Dermis blood vessel endothelial cell (primary cell): ENCODE results near the gene ENPP5. TPM values are rescaled to one million over a fixed set of nuclear protein-coding genes. Genes with fewer than 3 reads are reported as not detected.
"Not testable (repeated sequence)": the region's sequence is repeated elsewhere in the genome, so short reads cannot be mapped to it uniquely, and the experiment has no call there.

Experiments used
- DNase-seq: peaks from one replicate; pipeline ENCODE4 v3.0.0; 2010
- total RNA-seq: library from RNA; depleted of rRNA; stranded (reverse); fragments of >200 nt; gene quantifications from 2 replicates; pipeline ENCODE4 v1.2.3, GENCODE V29; 2014

Gene ENPP5
- total RNA-seq, 1 donor from 2014 or later: 0.17 TPM

- no peak for DNase-seq
These were observed 1.4 kb upstream of the ENPP5 start for GRCh38 chr6:46172176-46172575.

GRCh38 chr6:46160102-46160501, 10.7 kb downstream of the ENPP5 start:
- DNase-seq: no peak

DNA sequence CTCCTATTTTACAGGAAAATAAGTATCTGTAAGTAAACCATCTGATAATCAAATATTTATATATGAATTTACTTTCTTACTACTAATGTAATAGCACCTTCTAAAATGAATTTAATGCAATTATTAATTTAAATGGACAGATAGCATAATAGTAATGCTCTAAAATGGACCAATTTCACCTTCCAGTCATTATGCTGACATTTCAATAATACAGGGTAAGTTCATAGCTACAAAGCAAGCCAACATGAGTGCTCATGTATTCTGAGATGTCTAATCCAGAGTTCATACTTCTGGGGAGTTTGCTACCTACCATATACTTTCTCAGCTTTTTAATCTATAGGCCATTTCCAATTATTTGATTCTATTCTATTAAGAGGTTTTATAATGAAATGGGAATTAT, 11.6 kb downstream of the ENPP5 start:
- DNase-seq: no peak

GRCh38 chr6:46156701-46157100, 14.1 kb downstream of the ENPP5 start:
- DNase-seq: no peak

DNA sequence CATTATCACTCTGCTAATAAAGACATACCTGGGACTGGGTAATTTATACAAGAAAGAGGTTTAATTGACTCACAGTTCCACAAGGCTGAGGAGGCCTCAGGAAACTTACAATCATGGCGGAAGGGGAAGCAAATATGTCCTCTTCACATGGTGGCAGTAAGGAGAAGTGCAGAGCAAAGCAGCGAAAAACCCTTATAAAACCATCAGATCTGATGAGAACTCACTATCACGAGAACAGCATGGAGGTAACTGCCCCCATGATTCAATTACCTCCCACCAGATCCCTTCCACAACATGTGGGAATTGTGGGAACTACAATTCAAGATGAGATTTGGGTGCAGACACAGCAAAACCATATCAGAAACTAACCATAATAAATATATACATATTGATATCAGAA, 21.7 kb downstream of the ENPP5 start:
- DNase-seq: not testable (repeated sequence)

DNA sequence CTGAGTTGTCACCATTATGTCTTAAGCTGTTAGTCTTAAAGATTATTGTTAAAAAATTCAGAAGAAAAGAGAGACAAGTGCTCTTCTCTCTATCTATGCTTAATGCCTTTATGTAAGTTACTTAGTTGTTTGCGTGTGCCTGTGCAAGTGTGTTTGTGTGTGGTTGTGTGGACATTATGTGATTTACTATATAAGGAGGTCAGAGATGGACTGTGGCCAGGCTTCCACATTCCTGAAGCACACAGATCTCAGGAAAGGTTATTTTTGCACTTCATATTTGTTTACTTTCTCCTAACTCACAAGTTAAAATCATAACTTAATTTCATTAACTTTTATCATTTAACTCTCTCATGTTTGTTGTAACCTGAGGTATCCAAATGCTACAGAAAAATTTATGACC, 26.5 kb downstream of the ENPP5 start:
- no peak for DNase-seq

DNA sequence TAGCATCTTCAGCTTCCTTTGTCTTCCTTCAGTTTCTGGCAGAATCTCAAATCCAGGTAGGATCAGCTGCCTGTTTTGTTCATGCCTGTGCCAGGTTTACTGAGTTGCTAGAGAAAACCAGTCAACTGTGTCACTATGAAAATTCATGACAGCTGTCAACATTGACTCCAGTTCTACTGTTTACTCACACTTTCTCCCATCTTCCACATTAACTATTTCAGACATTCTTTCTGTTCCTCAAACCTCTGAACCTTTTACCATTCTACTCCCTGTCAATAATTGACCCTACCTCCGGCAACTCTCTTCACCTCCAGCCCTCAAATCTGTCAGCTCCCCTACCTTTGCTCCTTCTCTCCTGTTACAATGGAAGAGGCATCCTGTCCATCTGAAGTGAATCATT, 32.5 kb downstream of the ENPP5 start:
- no peak for DNase-seq

DNA sequence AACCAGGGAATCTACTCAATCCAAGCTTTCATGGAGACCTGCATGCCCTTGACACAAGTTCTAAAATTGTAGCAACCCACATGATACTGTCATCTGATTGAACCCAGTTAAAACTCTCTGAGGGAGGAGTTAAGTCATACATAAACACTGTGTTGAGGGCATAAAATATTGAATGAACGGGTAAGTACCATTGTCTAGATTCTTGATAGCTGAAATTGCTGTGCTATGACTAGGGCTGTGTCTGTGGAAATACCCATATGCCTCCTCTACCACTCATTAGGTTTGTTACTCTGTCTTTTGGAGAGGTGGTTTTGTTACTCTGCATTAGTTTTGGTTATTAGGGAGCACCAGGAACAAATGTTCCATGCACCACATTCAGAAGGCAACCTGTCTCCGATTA, 33.4 kb downstream of the ENPP5 start:
- no peak for DNase-seq

DNA sequence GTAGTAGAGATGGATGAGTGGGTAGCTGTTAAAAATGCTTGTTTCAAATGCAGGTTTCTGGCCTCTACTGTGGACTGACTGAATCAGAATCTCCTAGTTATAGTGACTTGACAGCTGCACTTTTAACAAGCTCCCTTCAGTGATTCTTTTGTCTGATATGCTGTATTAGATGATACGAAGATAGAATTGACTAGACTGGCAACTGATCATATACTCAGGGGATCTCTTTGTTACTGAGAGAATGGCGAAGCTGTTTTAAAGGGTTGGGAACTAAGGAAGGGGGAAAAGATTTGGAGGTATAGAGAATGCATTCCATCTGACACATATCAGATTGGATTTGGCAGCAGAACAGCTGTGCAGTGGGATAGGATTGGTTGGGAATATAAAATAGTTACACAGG, 33.9 kb downstream of the ENPP5 start:
- DNase-seq: no peak

GRCh38 chr6:46135176-46135575, 35.6 kb downstream of the ENPP5 start:
- DNase-seq: no peak

DNA sequence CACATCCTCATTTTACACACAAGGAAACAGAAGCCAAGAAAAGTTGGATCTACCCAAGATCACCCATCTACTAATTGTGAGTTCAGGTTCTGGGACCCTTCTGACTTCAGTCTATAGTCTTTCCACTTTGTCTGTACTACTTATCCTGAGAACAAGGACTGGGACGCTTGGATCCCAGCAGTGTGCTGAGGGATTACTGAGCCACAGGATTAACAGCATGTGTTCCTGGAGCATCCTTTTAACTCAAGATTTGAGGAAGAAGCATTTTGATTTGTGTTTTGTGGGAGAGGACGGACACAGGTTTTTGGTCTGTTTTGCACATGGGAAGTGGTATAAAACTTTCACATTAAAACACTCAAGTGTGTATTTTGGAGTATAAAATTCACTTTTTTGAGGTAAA, 36.6 kb downstream of the ENPP5 start:
- no peak for DNase-seq

DNA sequence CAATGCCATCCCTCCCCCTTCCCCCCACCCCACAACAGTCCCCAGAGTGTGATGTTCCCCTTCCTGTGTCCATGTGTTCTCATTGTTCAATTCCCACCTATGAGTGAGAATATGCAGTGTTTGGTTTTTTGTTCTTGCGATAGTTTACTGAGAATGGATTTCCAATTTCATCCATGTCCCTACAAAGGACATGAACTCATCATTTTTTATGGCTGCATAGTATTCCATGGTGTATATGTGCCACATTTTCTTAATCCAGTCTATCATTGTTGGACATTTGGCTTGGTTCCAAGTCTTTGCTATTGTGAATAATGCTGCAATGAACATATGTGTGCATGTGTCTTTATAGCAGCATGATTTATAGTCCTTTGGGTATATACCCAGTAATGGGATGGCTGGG, 39.5 kb downstream of the ENPP5 start:
- not testable (repeated sequence) for DNase-seq

DNA sequence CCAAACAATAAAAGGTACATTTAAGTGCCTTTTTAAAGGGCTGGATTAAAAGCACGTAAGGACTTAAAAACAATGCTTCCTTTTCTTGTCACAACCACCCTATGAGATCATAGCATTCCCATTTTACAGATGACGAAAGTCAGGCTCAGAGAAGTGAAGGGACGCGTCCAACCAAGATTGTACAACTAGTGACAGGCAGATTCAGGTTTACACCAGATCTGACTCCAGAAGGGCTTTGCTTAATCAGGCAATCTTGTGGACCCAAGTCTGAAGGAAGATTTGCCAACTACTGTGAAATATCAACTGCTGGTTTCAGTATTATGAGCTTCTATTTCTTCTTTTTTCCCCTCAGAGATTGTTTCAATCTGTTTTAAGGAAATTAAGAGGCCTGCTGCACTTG, 40.1 kb downstream of the ENPP5 start:
- DNase-seq: no peak

DNA sequence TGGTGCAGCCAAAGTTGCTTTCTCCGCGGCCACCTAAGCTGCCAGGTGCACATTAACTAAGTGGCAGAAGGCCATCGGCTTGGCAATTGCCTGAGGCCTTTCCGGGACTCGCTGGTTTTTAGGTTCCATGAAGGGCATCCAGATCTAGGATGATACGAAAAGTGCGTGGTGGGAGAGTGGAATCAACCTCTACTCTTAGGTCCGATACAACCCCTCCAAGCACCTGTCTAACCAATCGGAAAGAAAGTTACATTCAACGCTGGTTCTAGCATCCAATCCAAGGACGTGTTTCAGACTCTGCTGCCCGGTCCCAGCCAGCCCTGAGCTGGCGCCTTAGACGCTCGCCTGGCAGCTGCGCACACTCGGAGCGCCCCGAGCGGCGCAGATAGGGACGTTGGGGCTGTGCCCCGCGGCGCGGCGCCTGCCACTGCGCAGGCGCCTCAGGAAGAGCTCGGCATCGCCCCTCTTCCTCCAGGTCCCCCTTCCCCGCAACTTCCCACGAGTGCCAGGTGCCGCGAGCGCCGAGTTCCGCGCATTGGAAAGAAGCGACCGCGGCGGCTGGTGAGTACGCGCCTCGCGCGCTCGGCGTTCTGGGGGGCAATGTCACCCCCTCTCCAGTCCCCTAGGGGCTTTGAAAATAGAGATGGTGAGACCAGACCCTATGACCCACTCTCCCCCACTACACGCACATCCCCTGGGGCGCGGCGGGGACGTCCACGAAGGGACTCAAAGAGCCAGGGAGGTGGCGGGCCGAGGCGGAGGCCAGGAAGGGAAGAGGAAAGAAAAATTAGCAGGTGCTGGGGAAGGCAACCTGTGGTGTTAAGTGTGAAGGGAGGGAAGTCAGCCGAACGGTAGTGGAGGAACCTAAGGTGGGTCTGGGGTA, 40.9 kb downstream of the ENPP5 start, which contains the start of gene ENPP4:
ENPP4 (plus strand) TSS at position 361 of the 883 bp plus-strand sequence. CDS start 9,595 bp downstream, outside the sequence.
- DNase-seq: peak; percentile 86

GRCh38 chr6:46129291-46129628, 41.5 kb downstream of the ENPP5 start:
- no peak for DNase-seq

GRCh38 chr6:46128476-46128875, 42.3 kb downstream of the ENPP5 start:
- no peak for DNase-seq

GRCh38 chr6:46119679-46120078, 51.1 kb downstream of the ENPP5 start:
- DNase-seq: not testable (repeated sequence)

DNA sequence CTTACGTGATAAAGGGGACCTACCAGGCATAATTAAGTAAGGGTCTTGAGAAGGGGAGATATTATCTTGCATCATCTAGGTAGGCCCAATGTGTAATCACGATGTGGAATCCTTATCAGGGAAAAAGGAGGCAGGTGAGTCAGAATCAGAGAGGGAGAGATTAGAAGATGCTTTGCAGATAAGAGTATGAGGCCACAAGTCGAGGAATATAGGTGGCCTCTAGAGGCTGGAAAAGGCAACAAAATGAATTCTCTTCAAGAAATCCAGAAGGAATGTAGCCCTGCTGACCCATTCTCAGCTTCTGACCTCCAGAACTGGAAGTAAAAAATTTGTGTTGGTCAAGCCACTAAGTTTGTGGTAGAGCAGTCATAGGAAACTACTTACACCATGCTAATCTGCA, 51.9 kb downstream of the ENPP5 start:
- DNase-seq: no peak

GRCh38 chr6:46118157-46118556, 52.6 kb downstream of the ENPP5 start:
- DNase-seq: no peak

GRCh38 chr6:46116289-46116688, 54.5 kb downstream of the ENPP5 start:
- DNase-seq: no peak

DNA sequence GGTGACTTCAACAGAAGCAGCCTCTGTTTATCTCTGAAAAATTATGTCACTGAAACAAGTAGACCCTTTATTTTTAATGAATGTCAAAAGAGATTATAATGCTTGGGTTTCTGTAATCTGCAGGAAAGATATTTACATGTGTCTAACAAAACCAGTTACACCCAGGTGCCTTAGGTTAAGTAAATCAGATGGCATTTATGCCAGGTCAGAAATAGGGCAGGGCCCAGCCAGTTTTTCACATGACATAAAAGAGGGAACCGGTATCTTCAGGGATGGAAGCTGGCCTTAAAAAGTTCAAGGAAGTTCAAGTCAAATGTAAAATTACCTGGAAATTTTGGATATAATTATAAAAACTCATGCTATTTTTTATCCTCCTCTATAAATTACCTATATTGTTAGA, 55.1 kb downstream of the ENPP5 start:
- DNase-seq: no peak

GRCh38 chr6:46113370-46113769, 57.4 kb downstream of the ENPP5 start:
- DNase-seq: no peak
